ENCODE results near the gene ABCB8.
A peak's percentile ranks its signal among the peaks of the same experiment; 100 is the strongest.

The ABCB8 gene

GRCh38 chr7:151046603-151047573 is 18.6 kb downstream of the ABCB8 start:
- no peaks in the 10 kb centered on the region for H3K36me3 ChIP-seq (ENCODE audit: control insufficient read depth, insufficient read depth, low read length)
- no peaks in the 10 kb centered on the region for H3K9me3 ChIP-seq (ENCODE audit: control insufficient read depth, low read length)
- no peak overlapping the region for H3K27ac ChIP-seq
- H3K27me3 ChIP-seq (ENCODE audit: control insufficient read depth, insufficient read depth, low read length), result no peaks in the 10 kb centered on the region
- H3K79me2 ChIP-seq, result no peaks in the 10 kb centered on the region
- H2AFZ ChIP-seq, result no peak overlapping the region
- H3K4me3 ChIP-seq (ENCODE audit: low read depth, low read length), result no peak overlapping the region
- TF ChIP-seq CTCF (IDR thresholded peaks at IDR 0.05), result no peak
- H3K4me2 ChIP-seq (ENCODE audit: low read length), result no peak overlapping the region
- peaks cover 21% of the 10 kb centered on the region for H3K4me1 ChIP-seq
- H3K9ac ChIP-seq, result no peak overlapping the region

GRCh38 chr7:151047976-151048815 is 19.9 kb downstream of the ABCB8 start, which contains the start of gene ASIC3:
Gene ASIC3, plus strand, starts transcription at chr7:151048531. Its CDS starts 355 bp downstream, at chr7:151048886.
- Histone ChIP-seq H2AFZ (peak within 1 kb of the TSS; percentile 23), H3K79me2 (no peaks in the 10 kb centered on the region), H3K27ac (no peak within 1 kb of the TSS), H3K4me3 (ENCODE audit: low read depth, low read length) (no peak within 1 kb of the TSS), H3K27me3 (ENCODE audit: control insufficient read depth, insufficient read depth, low read length) (no peaks in the 10 kb centered on the region), H3K4me2 (ENCODE audit: low read length) (no peak within 1 kb of the TSS), H3K36me3 (ENCODE audit: control insufficient read depth, insufficient read depth, low read length) (no peaks in the 10 kb centered on the region), H3K4me1 (peaks cover 21% of the 10 kb centered on the region), H3K9ac (no peak within 1 kb of the TSS), H3K9me3 (ENCODE audit: control insufficient read depth, low read length) (no peaks in the 10 kb centered on the region)
- no peak for TF ChIP-seq CTCF (IDR thresholded peaks at IDR 0.05)

- H3K36me3 ChIP-seq (ENCODE audit: control insufficient read depth, insufficient read depth, low read length), result no peaks in the 10 kb centered on the region
These were observed 20.7 kb downstream of the ABCB8 start for GRCh38 chr7:151048911-151049463.

GRCh38 chr7:151051108-151051507 is 22.9 kb downstream of the ABCB8 start:
- no peaks in the 10 kb centered on the region for H3K36me3 ChIP-seq (ENCODE audit: control insufficient read depth, insufficient read depth, low read length)
- H3K4me3 ChIP-seq (ENCODE audit: low read depth, low read length), result no peak overlapping the region
- H3K79me2 ChIP-seq, result no peaks in the 10 kb centered on the region

More at GRCh38 chr7:151048911-151049463, 20.7 kb downstream of the ABCB8 start:
- H3K27me3 ChIP-seq (ENCODE audit: control insufficient read depth, insufficient read depth, low read length), result no peaks in the 10 kb centered on the region
- no peak overlapping the region for H3K9ac ChIP-seq
- no peak overlapping the region for H2AFZ ChIP-seq
- TF ChIP-seq CTCF (IDR thresholded peaks at IDR 0.05), result no peak
- H3K27ac ChIP-seq, result no peak overlapping the region
- no peak overlapping the region for H3K4me2 ChIP-seq (ENCODE audit: low read length)
- peaks cover 21% of the 10 kb centered on the region for H3K4me1 ChIP-seq
- no peaks in the 10 kb centered on the region for H3K79me2 ChIP-seq
- H3K4me3 ChIP-seq (ENCODE audit: low read depth, low read length), result no peak overlapping the region
- H3K9me3 ChIP-seq (ENCODE audit: control insufficient read depth, low read length), result no peaks in the 10 kb centered on the region

More at GRCh38 chr7:151051108-151051507, 22.9 kb downstream of the ABCB8 start:
- peak overlapping the region; percentile 48 for H2AFZ ChIP-seq
- no peak overlapping the region for H3K27ac ChIP-seq
- H3K27me3 ChIP-seq (ENCODE audit: control insufficient read depth, insufficient read depth, low read length), result no peaks in the 10 kb centered on the region
- no peak for TF ChIP-seq CTCF (IDR thresholded peaks at IDR 0.05)
- no peak overlapping the region for H3K9ac ChIP-seq
- H3K9me3 ChIP-seq (ENCODE audit: control insufficient read depth, low read length), result no peaks in the 10 kb centered on the region
- no peak overlapping the region for H3K4me2 ChIP-seq (ENCODE audit: low read length)
- peaks cover 21% of the 10 kb centered on the region for H3K4me1 ChIP-seq
